HG03103 (cell line): ENCODE data around the gene SUGCT.
A peak's percentile ranks its signal among the peaks of the same experiment; 100 is the strongest.

Source experiments
- ATAC-seq: cut with Tn5 transposase; IDR thresholded peaks from one replicate; pipeline ENCODE4 v1.9.1; 2021; ENCODE audit warnings: low read depth; ENCODE audit not compliant: unreplicated experiment

The SUGCT gene

GRCh38 chr7:40455485-40455884 is 320.7 kb downstream of the SUGCT start:
- ATAC-seq, result no peak

- no peak for ATAC-seq
Observed at GRCh38 chr7:40457776-40458480, 323.1 kb downstream of the SUGCT start.

DNA sequence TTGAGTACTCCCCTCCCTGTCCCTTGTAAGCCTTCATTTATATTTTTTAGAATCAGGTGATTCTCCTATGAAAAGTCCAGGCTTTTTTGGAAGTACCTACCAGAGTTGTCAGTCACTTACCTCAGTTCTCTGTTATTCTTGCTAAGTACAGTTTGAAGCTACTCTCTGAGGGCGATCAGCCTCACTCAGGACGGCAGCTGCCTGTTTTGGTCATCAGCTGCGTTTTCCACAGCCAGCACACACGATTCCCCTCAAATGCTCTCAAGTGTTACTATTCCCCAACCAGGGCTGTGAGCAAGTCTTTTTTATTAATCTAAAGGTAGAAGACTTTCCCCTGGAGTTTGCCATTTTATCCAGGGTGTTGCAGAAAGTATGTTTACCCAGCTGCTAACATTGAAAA is 328.6 kb downstream of the SUGCT start:
- ATAC-seq, result no peak

DNA sequence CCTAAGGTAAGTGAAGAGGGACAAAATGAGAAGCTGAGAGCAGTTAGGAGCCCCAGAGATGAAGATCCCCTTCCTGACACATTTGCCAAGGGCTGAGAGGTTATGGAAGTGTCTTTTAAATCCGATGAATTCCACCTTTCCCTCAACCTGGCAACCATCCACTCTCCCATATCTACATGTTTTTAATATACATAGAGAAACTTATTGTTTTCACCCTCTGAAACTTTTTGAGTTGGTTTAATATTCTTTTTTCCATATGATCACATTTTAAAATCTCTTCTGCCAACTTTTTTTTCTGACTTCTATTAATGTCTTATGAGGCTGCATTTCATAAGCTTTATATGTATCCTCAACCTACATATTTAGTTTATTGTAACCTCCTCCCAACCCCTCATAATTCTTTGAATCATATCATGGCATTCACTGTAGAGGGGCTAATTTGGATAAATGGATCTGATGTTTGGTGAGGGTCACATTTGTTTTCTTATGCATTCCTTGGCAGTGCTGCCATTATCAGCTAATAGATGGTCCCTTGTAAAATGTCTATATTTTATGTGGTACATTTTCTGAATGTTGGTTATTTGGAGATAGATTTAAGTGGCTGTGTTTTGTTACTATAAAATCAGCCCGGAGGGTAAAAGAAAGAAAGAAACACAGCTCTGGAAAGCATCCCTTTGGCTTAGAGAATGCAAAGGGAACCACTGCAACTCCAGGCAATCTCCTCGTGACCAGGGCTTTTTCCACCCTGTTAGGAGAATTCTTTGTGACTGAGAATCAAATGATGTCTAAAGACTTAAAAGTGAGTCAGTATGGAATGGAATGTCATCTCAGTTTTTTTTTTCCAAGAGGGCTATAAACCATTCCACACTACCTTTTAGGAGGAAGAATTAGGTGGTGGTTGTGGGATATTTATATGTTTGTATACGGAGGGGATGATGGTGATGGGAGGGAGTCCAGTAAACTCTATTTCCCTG is 334.4 kb downstream of the SUGCT start:
- no peak for ATAC-seq

GRCh38 chr7:40470091-40470592 is 335.3 kb downstream of the SUGCT start:
- ATAC-seq, result no peak

GRCh38 chr7:40470817-40471216 is 336.0 kb downstream of the SUGCT start:
- ATAC-seq, result no peak

GRCh38 chr7:40471891-40472290 is 337.1 kb downstream of the SUGCT start:
- no peak for ATAC-seq

DNA sequence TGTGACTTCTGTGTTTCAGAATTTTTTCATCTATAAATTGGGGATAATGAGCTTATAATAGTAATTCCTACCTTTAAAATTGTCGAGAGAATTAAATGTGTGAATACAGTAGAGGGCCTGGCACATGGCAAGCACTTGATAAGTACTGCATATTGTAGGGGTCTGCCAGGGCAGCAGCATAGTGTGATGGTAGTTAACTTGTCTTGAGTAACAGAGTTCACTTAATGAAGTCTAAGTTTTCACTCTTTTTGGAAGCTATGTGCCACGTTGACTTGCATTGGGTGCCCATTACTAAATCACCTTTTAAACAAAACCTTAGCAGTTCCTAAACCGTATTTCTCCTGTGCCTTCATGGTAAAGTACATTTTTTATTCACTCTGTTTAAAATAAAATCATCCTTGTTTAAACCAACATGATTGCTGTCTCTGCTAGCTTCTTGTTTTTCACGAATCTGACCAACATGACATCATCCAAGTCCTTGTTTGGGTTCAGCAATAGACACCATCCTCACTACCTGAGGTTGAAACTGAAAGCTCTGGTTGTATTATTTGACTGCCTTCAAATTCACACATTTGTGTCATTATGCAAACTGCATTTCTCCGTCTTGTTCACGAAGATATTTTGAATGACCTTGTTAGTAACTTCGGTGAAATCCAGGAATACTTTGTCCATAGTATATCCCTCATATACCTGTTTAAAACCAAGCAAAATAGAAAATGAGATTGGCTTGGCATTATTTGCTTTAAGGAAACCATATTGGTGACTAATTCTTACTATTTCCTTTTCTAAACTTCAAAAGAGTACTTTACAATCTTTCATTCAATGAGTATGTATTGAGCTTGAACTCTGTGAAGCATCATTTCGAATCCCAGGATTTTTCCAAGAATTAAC is 340.2 kb downstream of the SUGCT start:
- ATAC-seq, result peak; percentile 94

- ATAC-seq, result no peak
Observed at GRCh38 chr7:40475681-40475982, 340.8 kb downstream of the SUGCT start.

DNA sequence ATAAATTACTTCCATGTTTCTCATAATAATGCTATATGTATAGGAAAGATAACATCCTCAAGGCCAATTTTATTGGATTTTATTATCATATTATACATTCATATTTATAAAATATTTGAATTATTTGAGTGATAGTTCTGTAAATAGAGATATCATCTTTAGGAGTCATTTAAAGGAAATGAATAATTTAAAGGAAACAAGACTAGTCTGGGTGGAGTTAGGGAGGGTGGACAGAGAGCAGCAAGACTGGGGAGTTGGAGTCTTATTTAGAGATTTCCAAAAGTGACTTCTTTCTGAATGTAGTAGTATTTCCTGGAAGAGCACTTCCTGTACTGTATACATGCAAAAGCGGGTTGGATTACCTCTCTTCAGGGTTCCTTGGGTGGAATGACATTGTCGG is 342.3 kb downstream of the SUGCT start:
- no peak for ATAC-seq

DNA sequence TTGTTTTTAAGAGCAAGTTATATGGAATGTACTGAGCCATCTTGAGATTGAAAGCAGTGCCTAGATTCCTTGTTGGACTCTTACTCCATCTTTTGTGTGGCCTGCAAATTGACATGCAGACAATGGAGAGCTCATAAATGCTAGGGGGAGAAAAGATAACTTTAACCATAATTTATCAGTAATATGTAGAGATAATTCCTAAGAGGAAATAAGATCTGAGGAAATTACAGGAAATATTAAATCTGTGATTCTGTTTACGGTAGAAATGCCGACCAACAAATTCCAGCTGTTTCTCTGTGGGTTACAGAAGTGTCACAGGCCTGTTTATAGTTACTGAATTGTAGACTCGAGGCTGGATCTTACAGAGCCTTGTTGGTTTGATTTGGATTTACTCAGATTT is 348.0 kb downstream of the SUGCT start:
- ATAC-seq, result no peak

DNA sequence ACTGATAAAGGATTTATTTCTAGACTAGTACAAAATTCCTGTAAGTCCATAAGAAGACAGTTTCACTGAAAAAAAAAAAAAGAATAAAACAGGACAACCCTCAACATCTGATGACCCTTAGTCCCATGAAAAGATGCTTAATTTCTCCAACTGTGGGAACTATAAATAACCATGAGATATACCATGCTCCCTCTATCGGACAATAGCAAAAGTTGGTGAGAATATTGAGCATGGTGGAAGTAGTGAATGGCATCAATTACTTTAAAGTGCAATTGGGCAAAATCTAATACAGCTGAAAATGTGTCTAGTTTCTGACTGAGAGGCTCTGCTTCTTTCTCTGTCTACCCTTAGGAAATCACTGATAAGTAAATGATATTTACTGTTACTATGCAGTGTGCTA is 348.8 kb downstream of the SUGCT start:
- no peak for ATAC-seq

- ATAC-seq, result no peak
Observed at GRCh38 chr7:40489844-40490602, 355.2 kb downstream of the SUGCT start.

GRCh38 chr7:40490603-40490924 is 355.8 kb downstream of the SUGCT start:
- no peak for ATAC-seq

DNA sequence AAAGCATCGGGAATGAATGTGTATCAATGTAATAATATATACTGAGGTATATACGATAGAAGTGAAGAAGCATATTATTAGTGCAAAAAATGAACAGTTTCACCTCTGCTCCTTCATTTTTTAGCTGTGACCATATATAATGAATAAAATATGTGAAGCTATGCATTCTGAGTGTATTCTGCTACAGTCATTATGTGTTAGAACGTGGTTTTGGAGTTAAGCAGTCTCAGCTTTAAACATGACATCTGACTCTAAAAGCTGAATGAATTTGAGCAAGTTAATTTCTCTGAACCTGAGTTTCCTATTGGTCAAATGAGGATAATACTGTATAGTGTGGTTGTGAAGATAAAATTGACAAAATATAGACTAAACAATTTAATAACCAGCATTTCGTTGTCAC is 358.1 kb downstream of the SUGCT start:
- ATAC-seq, result no peak

- no peak for ATAC-seq
Observed at GRCh38 chr7:40493609-40494051, 358.8 kb downstream of the SUGCT start.

GRCh38 chr7:40498924-40499510 is 364.2 kb downstream of the SUGCT start:
- ATAC-seq, result no peak

- no peak for ATAC-seq
Observed at GRCh38 chr7:40499718-40500117, 364.9 kb downstream of the SUGCT start.

- no peak for ATAC-seq
Observed at GRCh38 chr7:40500219-40500618, 365.4 kb downstream of the SUGCT start.

- no peak for ATAC-seq
Observed at GRCh38 chr7:40502359-40502758, 367.6 kb downstream of the SUGCT start.
